ENCODE data around the gene LPCAT3.

GRCh38 chr12:7016958-7017571 lies 1.2 kb downstream of the LPCAT3 start:
- no peak for TF ChIP-seq POLR2AphosphoS5 (IDR thresholded peaks at IDR 0.05; ENCODE audit: insufficient read depth in 1 of 2, low read depth in 1 of 2)
- TF ChIP-seq CTCF (IDR thresholded peaks at IDR 0.05): no peak
- TF ChIP-seq POLR2A (IDR thresholded peaks at IDR 0.05): no peak
